Left ventricle myocardium inferior (tissue), 1 donor: ENCODE data around the gene HSPA12B. TPM values are rescaled to one million over a fixed set of nuclear protein-coding genes. Genes with fewer than 3 reads are reported as not detected.

Source experiments
- DNase-seq: peaks from one replicate; pipeline ENCODE4 v3.0.0-alpha.2; 2020
- H3K27ac ChIP-seq: fragments of 200-600 bp; replicated peaks from 2 replicates; pipeline ENCODE4 v1.8.0; 2021
- H3K27me3 ChIP-seq: fragments of 200-600 bp; 2 replicates; pipeline ENCODE4 v1.8.0; 2021; ENCODE audit warnings: low read depth
- H3K36me3 ChIP-seq: fragments of 200-600 bp; 2 replicates; pipeline ENCODE4 v1.8.0; 2021
- H3K4me1 ChIP-seq: fragments of 200-600 bp; 2 replicates; pipeline ENCODE4 v1.8.0; 2021
- H3K4me3 ChIP-seq: fragments of 200-600 bp; 2 replicates; pipeline ENCODE4 v1.8.0; 2021; ENCODE audit warnings: mild to moderate bottlenecking, moderate library complexity
- H3K9me3 ChIP-seq: fragments of 200-600 bp; replicated peaks from 2 replicates; pipeline ENCODE4 v1.8.0; 2021
- CTCF ChIP-seq: fragments of 200-600 bp; IDR thresholded peaks from 2 replicates; pipeline ENCODE4 v1.8.0; 2021; ENCODE audit warnings: antibody characterized with exemption, mild to moderate bottlenecking, borderline replicate concordance
- intact Hi-C: fragments of 100-400 bp; cut with micrococcal nuclease; formaldehyde crosslinking; loops from one replicate; pipeline ENCODE4 v1.11.0; 2022
- total RNA-seq: library from RNA; stranded (reverse); fragmentation: NEBNext Ultra II Directional; extraction: Animal tissue kit (Norgen Biotek cat#: 25700); gene quantifications from one replicate; pipeline ENCODE4 v1.2.1, GENCODE V29; 2021
- donor health status: DM: no; HTN: yes; CAD: no; lungs with severe emphysema.

Gene HSPA12B
- total RNA-seq, 1 donor from 2014 or later = 12.5 TPM

DNA sequence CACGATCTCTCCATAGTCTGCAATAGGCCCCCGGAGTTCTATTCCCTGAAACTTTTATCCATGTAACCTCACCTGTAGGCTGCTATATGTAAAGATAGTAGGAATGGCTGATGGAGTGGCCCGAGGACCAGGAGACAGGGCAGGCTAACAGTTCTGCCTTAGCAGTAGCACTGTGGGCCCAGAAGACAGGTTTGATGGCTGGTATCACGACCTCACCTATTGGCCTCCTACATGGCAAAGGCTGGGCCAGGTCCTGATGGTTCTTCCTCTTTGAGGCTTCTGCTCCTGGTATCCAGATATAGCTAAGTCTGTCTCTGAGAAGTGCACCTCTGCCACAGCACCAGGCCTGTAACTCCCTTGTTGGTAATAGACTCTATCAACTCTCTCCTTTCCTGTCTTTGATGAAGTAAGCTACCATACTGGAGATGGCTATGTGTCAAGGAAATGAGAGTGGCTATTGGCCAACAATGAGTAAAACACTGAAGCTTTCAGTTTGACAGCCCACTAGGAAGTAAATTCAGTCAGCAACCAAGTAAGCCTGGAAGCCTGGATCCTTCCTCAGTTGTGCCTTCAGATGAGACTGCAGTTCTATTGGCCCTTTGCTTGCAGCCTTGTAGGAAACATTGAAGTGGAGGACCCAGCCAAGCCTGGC, 43.1 kb downstream of the HSPA12B start:
- Histone ChIP-seq H3K4me3 (no peak overlapping the region), H3K9me3 (no peaks in the 10 kb centered on the region), H3K27ac (no peak overlapping the region), H3K27me3 (no peaks in the 10 kb centered on the region), H3K36me3 (no peaks in the 10 kb centered on the region), H3K4me1 (peaks cover 18% of the 10 kb centered on the region)
- intact Hi-C loops = no loop called here
- no peak for DNase-seq
- TF ChIP-seq CTCF = no peak

DNA sequence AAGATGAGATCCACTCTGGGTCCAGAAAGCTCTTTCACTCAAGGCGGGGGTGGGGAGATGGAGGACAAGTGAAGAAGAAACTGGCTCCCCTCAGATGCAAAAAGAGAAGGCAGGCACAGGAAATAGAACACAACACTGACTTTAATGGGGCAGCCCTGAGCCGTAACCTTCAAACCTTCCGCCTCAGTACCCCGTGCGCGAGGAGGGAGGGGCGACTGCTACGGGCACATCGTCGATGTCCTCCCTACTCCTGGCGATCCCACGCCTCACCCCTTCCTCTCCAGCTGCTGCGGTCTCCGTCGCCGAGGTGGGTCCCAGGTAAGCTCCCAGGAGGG, 44.9 kb downstream of the HSPA12B start:
- Histone ChIP-seq H3K27me3 (no peaks in the 10 kb centered on the region), H3K27ac (peak overlapping the region; percentile 16), H3K4me1 (peaks cover 29% of the 10 kb centered on the region), H3K9me3 (no peaks in the 10 kb centered on the region), H3K4me3 (peak overlapping the region; percentile 69), H3K36me3 (no peaks in the 10 kb centered on the region)
- DNase-seq = no peak
- intact Hi-C loops = no loop called here
- no peak for TF ChIP-seq CTCF

DNA sequence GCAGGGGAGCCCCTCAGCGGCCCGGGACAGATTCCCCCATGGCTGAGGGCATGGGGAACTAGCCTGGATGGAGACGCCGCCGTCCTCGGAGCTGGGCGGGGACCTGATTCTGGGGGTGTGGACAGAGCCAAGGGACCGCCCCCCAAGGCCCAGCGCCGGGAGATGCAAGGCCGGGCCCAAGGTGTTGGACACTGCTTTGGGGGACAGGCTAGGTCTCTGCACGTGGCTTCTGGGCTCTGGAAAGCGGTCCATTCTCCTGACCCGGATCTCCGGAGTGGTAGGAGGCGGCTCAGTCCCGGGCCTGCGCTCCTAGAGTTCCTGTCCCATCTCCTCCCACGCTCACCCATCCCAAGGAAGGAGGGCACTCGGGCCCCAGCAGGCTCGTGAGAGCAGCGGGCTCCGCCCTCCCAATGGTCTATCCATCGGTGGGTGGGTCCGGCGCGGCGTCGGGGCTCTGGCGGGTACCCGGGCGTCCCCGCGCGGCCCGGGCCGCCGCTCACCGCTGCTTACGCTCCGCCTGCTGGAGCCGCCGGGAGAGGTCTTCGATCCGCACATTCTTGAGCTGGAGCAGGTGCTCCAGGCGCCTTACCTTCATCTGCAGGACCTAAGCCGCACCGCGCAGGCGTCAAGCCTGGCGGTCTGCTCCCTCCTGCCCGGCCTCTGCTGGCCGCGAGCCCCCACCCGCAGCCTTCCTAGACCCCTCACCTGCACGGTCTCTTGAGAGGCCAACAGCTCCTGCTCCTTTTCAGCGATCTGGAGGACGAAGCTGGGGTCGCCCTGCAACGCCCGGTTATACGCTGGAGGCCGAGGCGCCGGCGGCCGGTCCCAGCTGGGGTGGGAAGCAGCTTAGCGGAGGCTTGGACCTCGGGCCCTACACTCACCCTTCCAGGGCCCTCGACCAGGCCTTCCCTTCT, 45.5 kb downstream of the HSPA12B start:
- Histone ChIP-seq H3K4me1 (peaks cover 29% of the 10 kb centered on the region), H3K36me3 (no peaks in the 10 kb centered on the region), H3K27ac (peak overlapping the region; percentile 16), H3K27me3 (no peaks in the 10 kb centered on the region), H3K9me3 (no peaks in the 10 kb centered on the region), H3K4me3 (peak overlapping the region; percentile 69)
- TF ChIP-seq CTCF = no peak
- DNase-seq = peak; percentile 77
- intact Hi-C loops = no loop called here

DNA sequence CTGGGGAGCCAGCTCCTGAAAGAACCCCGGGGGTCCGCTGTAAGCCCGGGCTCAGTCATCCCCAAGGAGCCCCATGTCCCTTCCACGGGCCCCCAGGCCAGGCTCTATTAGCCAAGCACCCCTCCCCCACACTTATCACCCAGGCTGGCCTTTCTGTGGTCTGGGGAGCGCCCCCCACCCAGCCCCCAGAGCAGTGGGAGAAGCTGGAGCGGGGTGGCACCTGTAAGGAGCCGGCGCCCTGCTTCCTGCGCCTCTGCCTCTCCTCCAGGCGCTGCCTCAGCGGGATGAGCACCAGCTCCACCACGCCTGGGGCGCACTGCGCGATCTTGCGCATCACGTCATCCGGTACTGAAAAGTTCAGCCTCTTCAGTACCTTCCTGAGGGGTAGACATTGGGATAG, 46.5 kb downstream of the HSPA12B start:
- no peaks in the 10 kb centered on the region for H3K27me3 ChIP-seq
- TF ChIP-seq CTCF = no peak
- H3K4me3 ChIP-seq = no peak overlapping the region
- no peak for DNase-seq
- peaks cover 38% of the 10 kb centered on the region for H3K4me1 ChIP-seq
- peaks cover under 1% of the 10 kb centered on the region for H3K36me3 ChIP-seq
- intact Hi-C loops = no loop called here
- no peaks in the 10 kb centered on the region for H3K9me3 ChIP-seq
- no peak overlapping the region for H3K27ac ChIP-seq

DNA sequence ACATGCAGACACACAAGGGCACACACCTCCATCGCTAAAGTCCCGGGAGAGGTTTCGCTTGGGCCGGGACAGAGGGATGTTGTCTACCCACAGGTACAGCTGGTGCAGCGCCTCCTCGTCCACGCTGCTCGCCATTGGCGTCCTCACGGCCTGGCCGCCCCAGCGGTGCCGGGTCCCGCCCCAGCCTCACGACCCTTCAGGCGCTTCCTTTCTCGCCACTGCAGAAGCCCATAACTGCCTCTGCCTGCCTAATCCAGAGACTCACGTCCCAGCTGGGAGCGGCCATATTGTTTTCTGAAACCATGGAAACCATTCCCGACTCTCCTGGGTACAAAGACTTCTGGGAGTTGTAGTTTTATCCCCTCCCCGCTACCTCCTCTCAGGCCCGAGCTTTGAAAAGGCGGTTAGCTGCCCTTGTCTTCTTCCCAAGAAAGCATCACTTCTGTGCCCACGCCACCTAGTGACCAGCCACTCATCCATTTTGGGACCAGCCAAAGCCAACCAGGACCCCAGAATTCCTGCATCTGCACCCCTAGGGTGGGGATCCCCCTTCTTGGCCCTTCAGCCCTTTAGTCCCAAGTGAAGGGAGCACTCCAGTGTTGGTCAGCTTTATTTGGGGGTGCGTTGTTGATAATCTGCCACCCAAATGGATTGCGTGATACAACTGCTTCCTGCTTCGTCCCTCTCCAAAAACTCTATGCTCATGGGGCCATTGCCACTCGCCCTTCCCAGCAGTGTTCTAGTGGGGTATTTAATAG, 48.8 kb downstream of the HSPA12B start, which contains the start of gene SPEF1:
SPEF1 (minus strand) TSS at position 296 of the 758 bp plus-strand sequence; CDS start at position 135, 161 bp downstream.
- peak; percentile 44 for TF ChIP-seq CTCF
- Histone ChIP-seq H3K4me1 (peaks cover 61% of the 10 kb centered on the region), H3K36me3 (peaks cover 6% of the 10 kb centered on the region), H3K27ac (peak within 1 kb of the TSS; percentile 62), H3K4me3 (peak within 1 kb of the TSS; percentile 66), H3K9me3 (no peaks in the 10 kb centered on the region), H3K27me3 (no peaks in the 10 kb centered on the region)
- DNase-seq = peak; percentile 62
- intact Hi-C loops = no loop called here
